HG03045 (cell line): ENCODE measurements around the gene PWP2.
A peak's percentile ranks its signal among the peaks of the same experiment; 100 is the strongest.
"Not testable (repeated sequence)": the region's sequence is repeated elsewhere in the genome, so short reads cannot be mapped to it uniquely, and the experiment has no call there.

ENCODE experiments used
- ATAC-seq: cut with Tn5 transposase; IDR thresholded peaks from one replicate; pipeline ENCODE4 v1.9.1; 2021; ENCODE audit warnings: mild to moderate bottlenecking, moderate library complexity; ENCODE audit not compliant: unreplicated experiment

The PWP2 gene

GRCh38 chr21:44127827-44128226 lies 20.6 kb downstream of the PWP2 start:
- not testable (repeated sequence) for ATAC-seq

GRCh38 chr21:44133715-44134057 lies 26.5 kb downstream of the PWP2 start:
- ATAC-seq = peak; percentile 6

GRCh38 chr21:44134732-44135131 lies 27.5 kb downstream of the PWP2 start:
- not testable (repeated sequence) for ATAC-seq

GRCh38 chr21:44138039-44138438 lies 30.8 kb downstream of the PWP2 start:
- ATAC-seq = not testable (repeated sequence)

- not testable (repeated sequence) for ATAC-seq
Observed at GRCh38 chr21:44139787-44140551, 32.8 kb downstream of the PWP2 start.

- ATAC-seq = not testable (repeated sequence)
Observed at GRCh38 chr21:44140552-44140932, 33.3 kb downstream of the PWP2 start.

GRCh38 chr21:44142470-44142869 lies 35.3 kb downstream of the PWP2 start:
- not testable (repeated sequence) for ATAC-seq

GRCh38 chr21:44143380-44143779 lies 36.2 kb downstream of the PWP2 start:
- not testable (repeated sequence) for ATAC-seq

GRCh38 chr21:44143996-44144395 lies 36.8 kb downstream of the PWP2 start:
- not testable (repeated sequence) for ATAC-seq

- not testable (repeated sequence) for ATAC-seq
Observed at GRCh38 chr21:44144784-44145602, 37.8 kb downstream of the PWP2 start.

GRCh38 chr21:44145616-44146015 lies 38.4 kb downstream of the PWP2 start:
- not testable (repeated sequence) for ATAC-seq

- ATAC-seq = not testable (repeated sequence)
Observed at GRCh38 chr21:44147108-44147507, 39.9 kb downstream of the PWP2 start.

- ATAC-seq = not testable (repeated sequence)
Observed at GRCh38 chr21:44150255-44150654, 43.1 kb downstream of the PWP2 start.

- ATAC-seq = not testable (repeated sequence)
Observed at GRCh38 chr21:44153214-44153888, 46.2 kb downstream of the PWP2 start.

- not testable (repeated sequence) for ATAC-seq
Observed at GRCh38 chr21:44153889-44154228, 46.7 kb downstream of the PWP2 start.

GRCh38 chr21:44154816-44155230 lies 47.6 kb downstream of the PWP2 start:
- ATAC-seq = peak; percentile 14

GRCh38 chr21:44155231-44155993 lies 48.2 kb downstream of the PWP2 start:
- ATAC-seq = peak; percentile 33

GRCh38 chr21:44155994-44156380 lies 48.8 kb downstream of the PWP2 start:
- not testable (repeated sequence) for ATAC-seq

- ATAC-seq = not testable (repeated sequence)
Observed at GRCh38 chr21:44157439-44158081, 50.4 kb downstream of the PWP2 start.

GRCh38 chr21:44158082-44158468 lies 50.9 kb downstream of the PWP2 start:
- ATAC-seq = not testable (repeated sequence)
